ENCODE data around the gene SLC39A10. TPM values are rescaled to one million over a fixed set of nuclear protein-coding genes. Genes with fewer than 3 reads are reported as not detected.
A peak's percentile ranks its signal among the peaks of the same experiment; 100 is the strongest.

Gene SLC39A10
- polyA plus RNA-seq, 1 of the 3 experiments (the other 2 are of a cell fraction): 12.3 TPM

DNA sequence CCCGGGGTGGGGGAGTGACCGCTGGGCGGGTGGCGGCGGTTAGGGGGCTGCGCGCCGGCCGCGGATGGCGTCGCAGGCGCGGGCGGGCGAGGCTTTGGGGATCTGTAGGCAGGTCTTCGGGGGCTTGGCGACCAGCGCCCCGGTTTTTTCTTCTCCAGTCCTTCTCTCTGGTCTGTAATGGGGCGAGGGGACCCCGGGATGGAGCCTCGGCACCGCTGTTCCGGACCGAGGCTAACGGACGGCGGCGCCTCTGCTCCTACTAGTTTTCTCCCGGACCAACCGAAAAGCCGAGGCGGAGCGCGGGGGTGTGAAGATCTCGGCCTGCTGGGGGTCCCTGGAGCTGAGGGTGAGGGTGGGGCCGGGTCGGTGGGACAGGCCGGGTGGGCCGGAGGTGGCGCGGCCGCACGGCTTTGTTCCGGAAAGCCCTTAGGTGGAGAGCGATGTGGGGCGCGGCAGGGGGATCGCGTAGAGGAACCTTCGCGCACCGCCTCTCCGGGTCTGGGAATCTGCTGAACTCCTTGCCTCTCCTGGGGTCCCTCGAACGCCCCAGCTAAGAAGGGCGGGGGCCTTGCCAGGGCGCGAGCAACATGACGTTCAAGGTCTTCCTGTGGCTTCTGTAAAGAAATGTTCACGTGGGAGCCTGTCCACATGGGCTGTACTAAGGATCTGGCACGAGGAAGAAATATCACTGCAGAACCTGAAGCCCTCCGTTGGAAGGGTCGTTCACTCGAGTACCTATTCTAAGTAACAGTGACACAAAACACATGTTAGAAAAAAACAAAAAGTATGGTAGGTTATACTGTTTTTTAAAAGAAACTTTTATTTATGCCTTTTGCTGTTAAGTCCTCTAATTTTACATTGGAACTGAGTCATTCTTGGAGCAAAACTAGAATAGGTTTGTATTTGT, 861 bp downstream of the SLC39A10 start:
- Histone ChIP-seq H3K27ac (ENCODE audit: low read depth in 2 of 2, low read length in 1 of 2) (peak overlapping the region; percentile 87 to 95), H3K9ac (peak overlapping the region; percentile 99), H3K4me2 (peak overlapping the region; percentile 88), H3K27me3 (ENCODE audit: insufficient read depth) (no peaks in the 10 kb centered on the region), H3K36me3 (replicated peaks in 1 of 2; ENCODE audit: control insufficient read depth in 1 of 2, insufficient read depth in 2 of 2, low read length in 1 of 2) (peaks cover 4 to 10% of the 10 kb centered on the region in 2 experiments), H3K79me2 (ENCODE audit: insufficient read depth) (peaks cover 56% of the 10 kb centered on the region), H4K20me1 (ENCODE audit: insufficient read depth) (peaks cover 26% of the 10 kb centered on the region), H2AFZ (ENCODE audit: low read depth) (0 out of 2 replicates have a peak overlapping the region, but pooled peaks have one; percentile 12), H3K4me3 (ENCODE audit: low read depth in 2 of 2, low read length in 1 of 2) (peak overlapping the region; percentile 92 to 94), H3K9me3 (no peaks in the 10 kb centered on the region), H3K9me2 (no peaks in the 10 kb centered on the region), H3K4me1 (ENCODE audit: control insufficient read depth in 1 of 2, insufficient read depth in 2 of 2, low read depth in 1 of 2, low read length in 1 of 2) (peaks cover 3 to 14% of the 10 kb centered on the region in 2 experiments; a peak in 3 of 4 replicates), H3F3A (replicated peaks; ENCODE audit: insufficient read depth) (peaks cover 15% of the 10 kb centered on the region)
- POLR2A ChIA-PET: interaction anchor here (0.6 kb wide), 1 partner anchor 323 kb away, joined by 3 read pairs; no protein-coding TSS in a partner anchor
- DNase-seq: peak; percentile 61
- WGBS (ENCODE audit: low lambda C conversion rate): 0% methylated on average over 20 of the region's 66 CpGs
- CTCF ChIA-PET: interaction anchor here (0.6 to 0.7 kb wide), 2 partner anchors 19 to 203 kb away, joined by 3 read pairs; no protein-coding TSS in a partner anchor
- TF ChIP-seq ELF1 (IDR thresholded peaks at IDR 0.05) (no peak), SMC3 (IDR thresholded peaks at IDR 0.05; ENCODE audit: low read depth, low read length) (no peak), GATA2 (CRISPR knock-in tag; IDR thresholded peaks at IDR 0.05) (no peak), RCOR1 (IDR thresholded peaks at IDR 0.05; ENCODE audit: low read length) (no peak), TEAD4 (IDR thresholded peaks at IDR 0.05; ENCODE audit: borderline replicate concordance, insufficient read depth) (no peak), TCF12 (IDR thresholded peaks at IDR 0.05) (no peak), GABPA (IDR thresholded peaks at IDR 0.05; ENCODE audit: low read depth) (no peak), NRF1 (IDR thresholded peaks at IDR 0.05; ENCODE audit: low read depth, low read length) (no peak), CHD2 (IDR thresholded peaks at IDR 0.05; ENCODE audit: low read length, partially characterized antibody) (no peak), JUND (IDR thresholded peaks at IDR 0.05) (no peak), FOSL2 (IDR thresholded peaks at IDR 0.05; ENCODE audit: borderline replicate concordance, low read depth) (no peak), NFIC (IDR thresholded peaks at IDR 0.05; ENCODE audit: borderline replicate concordance) (no peak), RXRA (IDR thresholded peaks at IDR 0.05; ENCODE audit: borderline replicate concordance, low read depth) (no peak), MEF2A (IDR thresholded peaks at IDR 0.05; ENCODE audit: borderline replicate concordance, low read depth) (no peak), FOXJ3 (CRISPR knock-in tag; IDR thresholded peaks at IDR 0.05) (no peak), SIN3A (IDR thresholded peaks at IDR 0.05; ENCODE audit: borderline replicate concordance, low read depth, low read length) (peak; percentile 73; the same call in 1 of the 2 replicates), EP300 (IDR thresholded peaks at IDR 0.05; ENCODE audit: borderline replicate concordance in 1 of 2, low read depth in 1 of 2, low read length in 1 of 2) (no peak), YY1 (IDR thresholded peaks at IDR 0.05; ENCODE audit: low read depth) (no peak), EZH2phosphoT487 (IDR thresholded peaks at IDR 0.05; ENCODE audit: borderline replicate concordance, low read depth) (no peak), RFX5 (IDR thresholded peaks at IDR 0.05; ENCODE audit: low read length) (no peak)
- TF ChIP-seq, protein P1, sequence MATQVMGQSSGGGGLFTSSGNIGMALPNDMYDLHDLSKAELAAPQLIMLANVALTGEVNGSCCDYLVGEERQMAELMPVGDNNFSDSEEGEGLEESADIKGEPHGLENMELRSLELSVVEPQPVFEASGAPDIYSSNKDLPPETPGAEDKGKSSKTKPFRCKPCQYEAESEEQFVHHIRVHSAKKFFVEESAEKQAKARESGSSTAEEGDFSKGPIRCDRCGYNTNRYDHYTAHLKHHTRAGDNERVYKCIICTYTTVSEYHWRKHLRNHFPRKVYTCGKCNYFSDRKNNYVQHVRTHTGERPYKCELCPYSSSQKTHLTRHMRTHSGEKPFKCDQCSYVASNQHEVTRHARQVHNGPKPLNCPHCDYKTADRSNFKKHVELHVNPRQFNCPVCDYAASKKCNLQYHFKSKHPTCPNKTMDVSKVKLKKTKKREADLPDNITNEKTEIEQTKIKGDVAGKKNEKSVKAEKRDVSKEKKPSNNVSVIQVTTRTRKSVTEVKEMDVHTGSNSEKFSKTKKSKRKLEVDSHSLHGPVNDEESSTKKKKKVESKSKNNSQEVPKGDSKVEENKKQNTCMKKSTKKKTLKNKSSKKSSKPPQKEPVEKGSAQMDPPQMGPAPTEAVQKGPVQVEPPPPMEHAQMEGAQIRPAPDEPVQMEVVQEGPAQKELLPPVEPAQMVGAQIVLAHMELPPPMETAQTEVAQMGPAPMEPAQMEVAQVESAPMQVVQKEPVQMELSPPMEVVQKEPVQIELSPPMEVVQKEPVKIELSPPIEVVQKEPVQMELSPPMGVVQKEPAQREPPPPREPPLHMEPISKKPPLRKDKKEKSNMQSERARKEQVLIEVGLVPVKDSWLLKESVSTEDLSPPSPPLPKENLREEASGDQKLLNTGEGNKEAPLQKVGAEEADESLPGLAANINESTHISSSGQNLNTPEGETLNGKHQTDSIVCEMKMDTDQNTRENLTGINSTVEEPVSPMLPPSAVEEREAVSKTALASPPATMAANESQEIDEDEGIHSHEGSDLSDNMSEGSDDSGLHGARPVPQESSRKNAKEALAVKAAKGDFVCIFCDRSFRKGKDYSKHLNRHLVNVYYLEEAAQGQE (IDR thresholded peaks at IDR 0.05; ENCODE audit: low read depth, low read length): no peak
- TF ChIP-seq, protein P2, sequence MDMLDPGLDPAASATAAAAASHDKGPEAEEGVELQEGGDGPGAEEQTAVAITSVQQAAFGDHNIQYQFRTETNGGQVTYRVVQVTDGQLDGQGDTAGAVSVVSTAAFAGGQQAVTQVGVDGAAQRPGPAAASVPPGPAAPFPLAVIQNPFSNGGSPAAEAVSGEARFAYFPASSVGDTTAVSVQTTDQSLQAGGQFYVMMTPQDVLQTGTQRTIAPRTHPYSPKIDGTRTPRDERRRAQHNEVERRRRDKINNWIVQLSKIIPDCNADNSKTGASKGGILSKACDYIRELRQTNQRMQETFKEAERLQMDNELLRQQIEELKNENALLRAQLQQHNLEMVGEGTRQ (IDR thresholded peaks at IDR 0.05; ENCODE audit: borderline replicate concordance, low read depth, low read length): peak; percentile 19; the same call in 1 of the 2 replicates
- TF ChIP-seq, protein P3, sequence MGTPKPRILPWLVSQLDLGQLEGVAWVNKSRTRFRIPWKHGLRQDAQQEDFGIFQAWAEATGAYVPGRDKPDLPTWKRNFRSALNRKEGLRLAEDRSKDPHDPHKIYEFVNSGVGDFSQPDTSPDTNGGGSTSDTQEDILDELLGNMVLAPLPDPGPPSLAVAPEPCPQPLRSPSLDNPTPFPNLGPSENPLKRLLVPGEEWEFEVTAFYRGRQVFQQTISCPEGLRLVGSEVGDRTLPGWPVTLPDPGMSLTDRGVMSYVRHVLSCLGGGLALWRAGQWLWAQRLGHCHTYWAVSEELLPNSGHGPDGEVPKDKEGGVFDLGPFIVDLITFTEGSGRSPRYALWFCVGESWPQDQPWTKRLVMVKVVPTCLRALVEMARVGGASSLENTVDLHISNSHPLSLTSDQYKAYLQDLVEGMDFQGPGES (IDR thresholded peaks at IDR 0.05; ENCODE audit: low read depth, low read length): no peak
- TF ChIP-seq, protein P4, sequence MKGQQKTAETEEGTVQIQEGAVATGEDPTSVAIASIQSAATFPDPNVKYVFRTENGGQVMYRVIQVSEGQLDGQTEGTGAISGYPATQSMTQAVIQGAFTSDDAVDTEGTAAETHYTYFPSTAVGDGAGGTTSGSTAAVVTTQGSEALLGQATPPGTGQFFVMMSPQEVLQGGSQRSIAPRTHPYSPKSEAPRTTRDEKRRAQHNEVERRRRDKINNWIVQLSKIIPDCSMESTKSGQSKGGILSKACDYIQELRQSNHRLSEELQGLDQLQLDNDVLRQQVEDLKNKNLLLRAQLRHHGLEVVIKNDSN (IDR thresholded peaks at IDR 0.05; ENCODE audit: borderline replicate concordance, low read depth): peak; percentile 64; the same call in 1 of the 2 replicates
- TF ChIP-seq, protein P5, sequence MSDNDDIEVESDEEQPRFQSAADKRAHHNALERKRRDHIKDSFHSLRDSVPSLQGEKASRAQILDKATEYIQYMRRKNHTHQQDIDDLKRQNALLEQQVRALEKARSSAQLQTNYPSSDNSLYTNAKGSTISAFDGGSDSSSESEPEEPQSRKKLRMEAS (IDR thresholded peaks at IDR 0.05; ENCODE audit: low read depth): peak; percentile 90
